Activated CD8-positive, alpha-beta memory T cell treated with anti-CD3 and anti-CD28 coated beads, Interleukin-2, amount 10 ng/mL, durations not matched to agents 7 days and 5 days (primary cell): ENCODE results near the gene EHMT1. TPM values are rescaled to one million over a fixed set of nuclear protein-coding genes. Genes with fewer than 3 reads are reported as not detected.

ENCODE experiments used
- ATAC-seq: fragments of 150-1000 bp; cut with Tn5 transposase; one replicate; pipeline ENCODE4 v1.10.0; 2021; ENCODE audit warnings: moderate library complexity
- CTCF ChIA-PET: fragments of 350-600 bp; sonication (Branson Sonifier 250); formaldehyde crosslinking; loops from one replicate; lab custom pipeline; 2021; ENCODE audit warnings: antibody characterized with exemption; lab: Charles Lee
- DNase-seq: peaks from one replicate; pipeline ENCODE4 v3.0.0-alpha.2; 2020
- H3K27ac Mint-ChIP-seq: one replicate; pipeline ENCODE4 v1.8.0; 2021; ENCODE audit warnings: mild to moderate bottlenecking, mixed read lengths
- H3K27me3 Mint-ChIP-seq: one replicate; pipeline ENCODE4 v1.8.0; 2021; ENCODE audit warnings: mixed read lengths
- H3K36me3 Mint-ChIP-seq: one replicate; pipeline ENCODE4 v1.8.0; 2021; ENCODE audit warnings: mild to moderate bottlenecking, mixed read lengths
- H3K4me1 Mint-ChIP-seq: one replicate; pipeline ENCODE4 v1.8.0; 2021; ENCODE audit warnings: mixed read lengths
- H3K4me3 Mint-ChIP-seq: one replicate; pipeline ENCODE4 v1.8.0; 2021; ENCODE audit warnings: mild to moderate bottlenecking, moderate library complexity, mixed read lengths
- H3K9me3 Mint-ChIP-seq: one replicate; pipeline ENCODE4 v1.8.0; 2022; ENCODE audit warnings: low read depth, mixed read lengths
- total RNA-seq, 2 experiments: library from RNA; stranded (reverse); gene quantifications; one replicate each; pipeline ENCODE4 v1.2.3, GENCODE V29; 2021

EHMT1 gene
- total RNA-seq, 2 experiments from 2014 or later, result 99.9 to 130 TPM

DNA sequence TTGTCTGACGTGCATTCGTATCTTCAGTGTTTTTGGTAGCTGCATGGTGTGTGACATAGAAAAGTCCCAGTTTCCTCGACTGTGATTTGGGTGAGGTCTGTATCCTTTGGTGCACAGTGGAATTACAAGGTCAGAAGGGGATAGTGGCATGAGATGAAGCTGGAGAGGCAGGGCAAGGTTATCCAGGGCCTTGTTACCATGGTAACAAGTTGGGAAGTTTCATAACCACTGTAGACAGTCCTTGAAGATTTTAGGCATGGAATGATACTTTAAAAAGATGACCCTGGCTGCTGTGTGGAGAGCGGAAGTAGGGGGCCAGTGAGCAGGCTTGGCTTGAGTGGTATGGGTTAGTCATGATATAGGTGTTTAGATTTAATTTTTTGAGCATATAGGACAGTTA is 11.9 kb downstream of the EHMT1 start:
- Mint-ChIP-seq H3K27me3 (no peaks in the 10 kb centered on the region), H3K9me3 (no peaks in the 10 kb centered on the region), H3K4me3 (no peak overlapping the region), H3K27ac (peak overlapping the region; percentile 10), H3K36me3 (peaks cover 10% of the 10 kb centered on the region), H3K4me1 (peaks cover 46% of the 10 kb centered on the region)
- CTCF ChIA-PET, result no interaction called here
- DNase-seq, result no peak
- no peak for ATAC-seq

DNA sequence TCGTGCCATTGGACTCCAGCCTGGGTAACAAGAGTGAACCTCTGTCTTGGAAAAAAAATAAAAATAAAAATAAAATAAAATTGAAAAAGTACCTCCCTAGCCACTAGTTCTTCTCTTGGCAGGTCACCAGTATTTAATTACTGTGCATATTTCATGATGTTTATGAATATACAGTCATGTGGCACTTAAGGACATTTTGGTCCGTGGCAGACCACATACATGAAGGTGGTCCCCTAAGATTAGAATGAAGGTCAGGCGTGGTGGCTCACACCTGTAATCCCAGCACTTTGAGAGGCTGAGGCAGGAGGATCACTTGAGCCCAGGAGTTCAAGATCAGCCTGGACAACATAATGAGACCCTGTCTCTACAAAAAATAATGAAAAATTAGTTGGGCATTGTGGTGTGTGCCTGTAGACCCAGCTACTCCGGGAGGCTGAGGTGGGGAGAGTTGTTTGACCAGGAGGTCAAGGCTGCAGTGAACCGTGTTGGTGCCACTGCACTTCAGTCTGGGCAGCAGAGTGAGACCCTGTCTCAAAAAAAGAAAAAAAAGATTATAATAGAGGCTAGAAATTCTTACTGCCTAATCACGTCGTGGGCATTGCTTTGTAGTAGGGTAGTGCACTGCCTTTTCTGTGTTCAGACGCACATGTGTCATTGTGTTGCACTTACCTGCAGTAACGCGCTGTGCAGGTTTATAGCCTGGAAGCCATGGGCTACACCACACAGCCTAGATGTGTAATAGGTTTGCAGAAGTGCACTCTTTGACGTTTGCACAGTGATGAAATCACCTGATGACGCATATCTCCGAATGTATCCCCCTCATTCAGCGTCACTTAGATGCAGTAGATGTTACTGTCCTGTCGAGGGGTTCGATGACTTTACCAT is 12.8 kb downstream of the EHMT1 start:
- Mint-ChIP-seq H3K4me3 (no peak overlapping the region), H3K27ac (no peak overlapping the region), H3K27me3 (no peaks in the 10 kb centered on the region), H3K36me3 (peaks cover 11% of the 10 kb centered on the region), H3K4me1 (peaks cover 46% of the 10 kb centered on the region), H3K9me3 (no peaks in the 10 kb centered on the region)
- no peak for ATAC-seq
- CTCF ChIA-PET, result interaction anchor here (0.8 kb wide), 1 partner anchor 11 kb away, joined by 3 read pairs; no protein-coding TSS in a partner anchor
- DNase-seq, result no peak

DNA sequence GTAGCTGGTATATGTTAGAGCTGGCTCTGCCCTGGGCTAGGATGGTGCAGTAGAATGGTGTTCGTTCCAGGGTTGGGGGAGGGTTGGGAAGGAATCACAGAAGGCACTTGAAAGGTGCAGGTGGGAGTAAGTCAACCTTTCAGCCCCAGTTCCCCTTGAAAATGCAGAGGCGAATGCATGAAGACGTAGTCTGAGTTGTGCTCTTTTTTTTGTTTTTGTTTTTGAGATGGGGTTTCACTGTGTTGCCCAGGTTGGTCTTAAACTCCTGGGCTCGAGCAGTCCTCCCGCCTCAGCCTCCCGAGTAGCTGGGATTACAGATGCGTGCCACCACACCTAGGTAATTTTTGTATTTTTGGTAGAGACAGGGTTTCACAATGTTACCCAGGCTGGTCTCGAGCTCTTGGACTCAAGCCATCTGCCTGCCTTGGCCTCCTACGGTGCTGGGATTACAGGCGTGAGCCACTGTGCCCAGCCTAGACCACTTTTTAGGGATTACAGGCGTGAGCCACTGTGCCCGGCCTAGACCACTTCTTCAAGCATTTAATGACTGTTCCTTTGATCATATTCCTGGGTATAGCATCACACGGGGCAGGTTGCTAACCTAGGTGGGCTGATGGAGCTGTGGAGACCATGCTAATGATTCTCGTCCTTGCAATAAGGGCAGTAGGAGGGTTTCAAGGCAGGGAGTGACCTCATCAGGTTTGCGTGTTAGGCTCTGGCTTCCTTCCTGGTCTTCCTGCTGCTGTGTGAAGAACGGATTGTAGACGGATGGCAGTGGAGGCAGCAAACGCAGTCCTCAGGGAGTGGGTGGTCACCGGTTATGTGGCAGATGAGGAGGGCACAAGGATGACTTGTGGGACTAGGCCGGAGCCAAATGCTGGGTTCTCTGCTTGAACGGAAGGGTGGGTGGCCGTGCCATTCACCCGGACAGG is 13.7 kb downstream of the EHMT1 start:
- Mint-ChIP-seq H3K36me3 (peaks cover 12% of the 10 kb centered on the region), H3K4me1 (peaks cover 45% of the 10 kb centered on the region), H3K27me3 (no peaks in the 10 kb centered on the region), H3K27ac (no peak overlapping the region), H3K9me3 (no peaks in the 10 kb centered on the region), H3K4me3 (no peak overlapping the region)
- DNase-seq, result no peak
- CTCF ChIA-PET, result interaction anchor here (0.8 kb wide), 1 partner anchor 12 kb away, joined by 3 read pairs; no protein-coding TSS in a partner anchor
- ATAC-seq, result no peak

DNA sequence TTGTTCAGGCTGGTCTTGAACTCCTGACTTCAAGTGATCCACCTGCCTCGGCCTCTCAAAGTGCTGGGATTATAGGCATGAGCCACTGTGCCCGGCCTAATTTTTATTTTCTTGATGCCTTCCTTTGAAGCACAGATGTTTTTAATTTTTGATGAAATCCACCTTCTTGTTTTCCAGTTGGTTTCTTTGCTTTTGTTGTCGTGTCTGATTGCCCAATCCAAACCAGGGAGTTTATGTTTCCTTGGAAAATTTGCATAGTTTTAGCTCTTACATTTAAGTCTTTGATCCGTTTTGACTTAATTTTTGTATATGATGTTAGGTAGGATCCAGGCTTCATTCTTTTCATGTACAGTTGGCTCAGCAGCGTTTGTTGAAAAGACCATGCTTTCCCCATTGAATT is 15.2 kb downstream of the EHMT1 start:
- no peaks in the 10 kb centered on the region for H3K9me3 Mint-ChIP-seq
- H3K27me3 Mint-ChIP-seq, result no peaks in the 10 kb centered on the region
- CTCF ChIA-PET, result no interaction called here
- H3K27ac Mint-ChIP-seq, result no peak overlapping the region
- H3K36me3 Mint-ChIP-seq, result peaks cover 8% of the 10 kb centered on the region
- no peak for ATAC-seq
- no peak overlapping the region for H3K4me3 Mint-ChIP-seq
- H3K4me1 Mint-ChIP-seq, result peaks cover 40% of the 10 kb centered on the region
- DNase-seq, result no peak

DNA sequence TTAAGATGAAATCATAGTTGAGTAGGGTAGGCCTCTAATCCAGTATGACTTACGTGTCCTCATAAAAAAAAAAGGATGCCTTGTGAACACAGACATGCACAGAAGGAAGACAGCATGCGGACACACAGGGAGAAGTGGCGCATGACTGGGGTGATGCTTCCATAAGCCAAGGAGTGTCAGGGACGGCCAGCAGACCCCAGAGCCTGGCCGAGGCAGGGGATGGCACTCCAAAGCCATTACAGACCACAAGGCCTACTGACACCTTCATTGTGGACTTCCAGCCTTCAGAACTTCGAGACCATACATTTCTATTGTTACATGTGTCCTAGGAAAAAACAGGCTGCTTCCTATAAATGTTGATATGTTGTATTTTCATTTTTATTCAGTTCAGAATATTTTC is 19.9 kb downstream of the EHMT1 start:
- H3K4me3 Mint-ChIP-seq, result peak overlapping the region; percentile 72
- no peaks in the 10 kb centered on the region for H3K27me3 Mint-ChIP-seq
- ATAC-seq (no peak), DNase-seq (no peak)
- peaks cover 35% of the 10 kb centered on the region for H3K4me1 Mint-ChIP-seq
- peaks cover 26% of the 10 kb centered on the region for H3K36me3 Mint-ChIP-seq
- H3K27ac Mint-ChIP-seq, result peak overlapping the region; percentile 83
- CTCF ChIA-PET, result interaction anchor here (1.5 kb wide), 1 partner anchor 20 kb away, joined by 3 read pairs; the partner anchor contains the start of gene EHMT1
- no peaks in the 10 kb centered on the region for H3K9me3 Mint-ChIP-seq

DNA sequence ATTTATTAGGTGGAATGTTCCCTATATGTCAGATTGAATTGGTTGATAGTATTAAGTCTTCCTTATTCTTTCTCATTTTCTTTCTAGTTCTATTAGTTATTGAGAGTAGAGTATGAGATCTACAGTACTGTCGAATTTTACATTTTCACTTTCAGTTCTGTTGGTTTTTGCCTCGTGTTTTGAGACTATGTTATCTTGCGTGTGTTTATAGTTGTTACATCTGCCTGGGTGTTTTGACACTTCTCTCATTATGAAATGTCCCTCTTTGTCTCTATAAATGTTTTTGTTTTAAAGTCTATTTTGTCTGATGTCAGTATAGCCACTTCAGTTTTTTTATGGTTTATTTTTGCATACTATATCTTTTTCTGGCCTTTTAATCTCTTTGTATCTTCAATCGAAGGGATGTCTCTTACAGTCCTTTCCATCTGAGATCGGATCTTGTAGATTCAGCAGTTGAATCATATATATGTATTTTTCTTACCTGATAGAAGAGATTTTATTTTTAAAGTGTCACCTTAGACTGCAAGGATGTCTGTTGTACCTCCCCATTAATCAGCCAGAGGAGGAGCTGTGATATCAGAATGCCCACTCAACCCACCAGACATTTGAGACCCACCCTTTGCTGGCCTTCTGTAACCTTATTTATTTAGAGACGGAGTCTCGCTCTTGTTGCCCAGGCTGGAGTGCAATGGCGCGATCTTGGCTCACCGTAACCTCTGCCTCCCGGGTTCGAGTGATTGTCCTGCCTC is 20.7 kb downstream of the EHMT1 start:
- ATAC-seq, result peak; percentile 94
- CTCF ChIA-PET, result interaction anchor here (1.5 kb wide), 1 partner anchor 20 kb away, joined by 4 read pairs; the partner anchor contains the start of gene EHMT1
- H3K36me3 Mint-ChIP-seq, result peaks cover 26% of the 10 kb centered on the region

DNA sequence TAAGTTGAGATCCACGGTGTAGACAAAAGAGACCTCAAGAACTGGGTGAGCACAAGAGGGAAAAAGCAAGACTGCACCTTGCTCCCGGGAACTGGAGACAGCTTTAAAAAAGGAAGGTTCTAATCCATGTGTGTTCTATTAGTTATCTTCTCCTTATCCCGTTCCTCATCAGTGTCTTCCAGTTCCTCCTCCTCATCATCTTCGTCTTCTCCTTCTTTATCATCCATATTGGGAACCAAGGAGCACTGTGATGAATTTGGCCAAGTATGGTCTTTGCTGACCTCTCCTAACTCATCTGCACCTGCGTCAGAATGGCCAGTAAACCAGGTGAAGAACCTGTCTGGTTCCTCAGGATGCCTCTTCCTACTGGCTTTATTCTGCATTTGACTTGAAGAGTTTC is 22.1 kb downstream of the EHMT1 start:
- H3K4me3 Mint-ChIP-seq, result no peak overlapping the region
- CTCF ChIA-PET, result interaction anchor here (1.5 kb wide), 1 partner anchor 22 kb away, joined by 4 read pairs; the partner anchor contains the start of gene EHMT1

More for the DNA sequence above, 20.7 kb downstream of the EHMT1 start:
- peak overlapping the region; percentile 72 for H3K4me3 Mint-ChIP-seq
- H3K27me3 Mint-ChIP-seq, result no peaks in the 10 kb centered on the region
- peaks cover 32% of the 10 kb centered on the region for H3K4me1 Mint-ChIP-seq
- DNase-seq, result no peak
- H3K9me3 Mint-ChIP-seq, result no peaks in the 10 kb centered on the region
- peak overlapping the region; percentile 83 for H3K27ac Mint-ChIP-seq

DNA sequence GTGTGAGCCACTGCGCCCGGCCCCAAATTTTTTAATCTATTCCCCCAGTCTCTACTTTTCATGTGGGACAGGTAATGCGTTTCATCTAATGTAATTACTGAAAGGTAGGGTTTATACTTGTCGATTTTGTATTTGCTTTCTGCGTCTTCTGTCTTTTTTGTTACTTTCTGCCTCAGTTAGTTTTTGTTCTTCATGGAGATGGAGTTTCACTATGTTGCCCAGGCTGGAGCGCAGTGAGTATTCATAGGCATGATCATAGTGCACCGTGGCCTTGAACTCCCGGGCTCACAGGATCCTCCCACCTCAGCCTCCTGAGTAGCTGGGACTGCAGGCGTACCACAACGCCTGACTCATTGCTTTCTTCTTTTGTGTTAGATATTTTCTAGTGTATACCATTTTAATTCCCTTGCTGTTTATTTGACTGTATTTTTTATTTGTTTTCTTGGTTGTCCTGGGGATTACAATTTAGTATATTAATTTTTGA is 23.4 kb downstream of the EHMT1 start:
- Mint-ChIP-seq H3K27me3 (no peaks in the 10 kb centered on the region), H3K9me3 (no peaks in the 10 kb centered on the region), H3K4me1 (peaks cover 35% of the 10 kb centered on the region), H3K4me3 (no peak overlapping the region), H3K36me3 (peaks cover 31% of the 10 kb centered on the region), H3K27ac (no peak overlapping the region)
- no peak for DNase-seq
- no peak for ATAC-seq
- CTCF ChIA-PET, result no interaction called here

More for the DNA sequence above, 22.1 kb downstream of the EHMT1 start:
- DNase-seq (no peak), ATAC-seq (no peak)
- no peaks in the 10 kb centered on the region for H3K27me3 Mint-ChIP-seq
- H3K36me3 Mint-ChIP-seq, result peaks cover 26% of the 10 kb centered on the region
- peaks cover 32% of the 10 kb centered on the region for H3K4me1 Mint-ChIP-seq
- no peaks in the 10 kb centered on the region for H3K9me3 Mint-ChIP-seq
- peak overlapping the region; percentile 28 for H3K27ac Mint-ChIP-seq

DNA sequence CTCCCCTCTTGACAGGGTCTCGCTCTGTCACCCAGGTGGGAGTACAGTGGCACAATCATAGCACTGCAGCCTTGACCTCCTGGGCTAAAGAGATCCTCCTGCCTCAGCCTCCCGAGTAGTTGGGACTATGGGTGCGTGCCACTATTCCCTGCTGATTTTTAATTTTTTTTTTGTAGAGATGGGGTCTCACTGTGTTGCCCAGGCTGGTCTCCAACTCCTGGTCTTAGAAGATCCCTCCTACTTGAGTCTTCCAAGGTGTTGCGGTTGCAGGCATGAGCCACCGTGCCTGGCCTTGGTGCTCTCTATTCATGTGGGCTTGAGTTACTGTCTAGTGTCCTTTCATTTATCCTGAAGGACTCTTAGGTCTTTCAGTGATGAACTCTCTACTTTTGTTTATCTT is 24.1 kb downstream of the EHMT1 start:
- Mint-ChIP-seq H3K27me3 (no peaks in the 10 kb centered on the region), H3K4me3 (no peak overlapping the region), H3K4me1 (peaks cover 39% of the 10 kb centered on the region), H3K36me3 (peaks cover 30% of the 10 kb centered on the region), H3K27ac (no peak overlapping the region), H3K9me3 (no peaks in the 10 kb centered on the region)
- DNase-seq (no peak), ATAC-seq (no peak)
- CTCF ChIA-PET, result no interaction called here

DNA sequence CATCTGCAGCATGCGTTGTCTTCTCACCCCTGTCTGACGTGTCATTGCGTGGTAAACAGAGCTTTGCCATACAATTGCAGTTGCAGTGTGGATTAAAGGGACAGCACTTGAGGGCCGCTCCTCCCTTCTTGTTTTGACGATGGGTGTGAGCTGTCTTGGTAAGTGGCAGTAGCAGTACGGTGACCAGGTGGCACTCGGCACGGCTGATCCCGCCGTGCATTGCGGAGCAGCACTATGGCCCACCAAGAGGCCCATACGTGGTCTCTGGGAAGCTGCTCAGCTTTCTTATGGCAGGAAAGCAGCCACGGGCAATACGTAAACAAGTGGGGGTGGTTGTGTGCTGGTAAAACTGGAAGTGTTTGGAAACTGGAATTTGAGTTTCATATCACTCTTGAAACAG is 25.1 kb downstream of the EHMT1 start:
- CTCF ChIA-PET, result interaction anchor here (2.0 kb wide), 1 partner anchor 12 kb away, joined by 4 read pairs; no protein-coding TSS in a partner anchor
- H3K4me3 Mint-ChIP-seq, result no peak overlapping the region
- ATAC-seq (no peak), DNase-seq (no peak)
- no peaks in the 10 kb centered on the region for H3K27me3 Mint-ChIP-seq
- no peak overlapping the region for H3K27ac Mint-ChIP-seq
- H3K4me1 Mint-ChIP-seq, result peaks cover 37% of the 10 kb centered on the region
- H3K9me3 Mint-ChIP-seq, result no peaks in the 10 kb centered on the region
- peaks cover 39% of the 10 kb centered on the region for H3K36me3 Mint-ChIP-seq

DNA sequence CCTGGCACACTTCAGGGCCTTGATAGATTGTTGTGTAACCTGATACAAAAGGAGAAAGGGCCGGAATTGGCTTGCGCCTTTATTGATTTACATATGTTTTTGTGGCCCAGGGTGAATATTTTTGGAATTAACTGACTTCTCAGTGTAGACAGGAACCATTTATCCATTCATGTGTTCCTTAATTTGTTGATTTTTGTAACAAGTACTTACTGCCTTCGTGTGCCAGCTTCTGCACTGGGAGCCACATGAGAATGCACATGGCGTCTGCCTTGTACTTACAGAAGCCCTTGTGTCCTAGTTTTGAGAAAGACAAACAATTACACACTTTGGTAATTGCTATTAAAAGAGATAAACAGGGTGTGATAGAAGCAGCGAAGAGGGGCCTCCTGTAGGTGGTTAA is 26.4 kb downstream of the EHMT1 start:
- peaks cover 35% of the 10 kb centered on the region for H3K36me3 Mint-ChIP-seq
- DNase-seq, result no peak
- H3K27me3 Mint-ChIP-seq, result no peaks in the 10 kb centered on the region
- no peak for ATAC-seq
- H3K4me1 Mint-ChIP-seq, result peaks cover 36% of the 10 kb centered on the region
- CTCF ChIA-PET, result interaction anchor here (2.0 kb wide), 1 partner anchor 11 kb away, joined by 4 read pairs; no protein-coding TSS in a partner anchor
- no peak overlapping the region for H3K4me3 Mint-ChIP-seq
- no peaks in the 10 kb centered on the region for H3K9me3 Mint-ChIP-seq
- H3K27ac Mint-ChIP-seq, result no peak overlapping the region

DNA sequence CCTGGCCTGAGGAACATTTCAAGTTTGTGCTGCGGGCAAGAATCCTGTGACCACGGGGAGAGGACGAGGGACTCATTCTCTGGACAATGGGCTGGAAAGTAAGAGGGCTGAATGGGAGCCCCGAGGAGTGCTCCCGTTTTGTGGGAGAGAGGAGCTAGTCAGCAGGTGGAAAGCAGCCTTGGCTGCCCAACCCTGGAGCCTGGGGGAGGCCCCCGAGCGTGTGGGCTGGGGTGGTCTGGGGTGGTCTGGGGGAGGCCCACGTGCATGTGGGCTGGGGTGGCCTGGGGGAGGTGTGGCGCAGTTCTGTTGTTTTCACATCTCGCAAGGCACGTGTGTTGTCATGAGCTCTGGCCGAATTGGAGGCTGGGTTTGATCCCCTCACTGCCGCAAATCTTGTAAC is 27.5 kb downstream of the EHMT1 start:
- peaks cover 38% of the 10 kb centered on the region for H3K4me1 Mint-ChIP-seq
- CTCF ChIA-PET, result interaction anchor here (1.2 kb wide), 1 partner anchor 17 kb away, joined by 3 read pairs; no protein-coding TSS in a partner anchor
- DNase-seq (no peak), ATAC-seq (no peak)
- no peak overlapping the region for H3K4me3 Mint-ChIP-seq
- no peaks in the 10 kb centered on the region for H3K27me3 Mint-ChIP-seq
- H3K27ac Mint-ChIP-seq, result no peak overlapping the region
- H3K9me3 Mint-ChIP-seq, result no peaks in the 10 kb centered on the region
- peaks cover 35% of the 10 kb centered on the region for H3K36me3 Mint-ChIP-seq
